Superior temporal gyrus (tissue), 1 donor: ENCODE measurements around the gene METTL22.

Experiments used
- DNase-seq: peaks from one replicate; pipeline ENCODE4 v3.0.0-alpha.2; 2016; ENCODE audit errors: extremely low spot score

Gene METTL22, protein sequence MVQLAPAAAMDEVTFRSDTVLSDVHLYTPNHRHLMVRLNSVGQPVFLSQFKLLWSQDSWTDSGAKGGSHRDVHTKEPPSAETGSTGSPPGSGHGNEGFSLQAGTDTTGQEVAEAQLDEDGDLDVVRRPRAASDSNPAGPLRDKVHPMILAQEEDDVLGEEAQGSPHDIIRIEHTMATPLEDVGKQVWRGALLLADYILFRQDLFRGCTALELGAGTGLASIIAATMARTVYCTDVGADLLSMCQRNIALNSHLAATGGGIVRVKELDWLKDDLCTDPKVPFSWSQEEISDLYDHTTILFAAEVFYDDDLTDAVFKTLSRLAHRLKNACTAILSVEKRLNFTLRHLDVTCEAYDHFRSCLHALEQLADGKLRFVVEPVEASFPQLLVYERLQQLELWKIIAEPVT

DNA sequence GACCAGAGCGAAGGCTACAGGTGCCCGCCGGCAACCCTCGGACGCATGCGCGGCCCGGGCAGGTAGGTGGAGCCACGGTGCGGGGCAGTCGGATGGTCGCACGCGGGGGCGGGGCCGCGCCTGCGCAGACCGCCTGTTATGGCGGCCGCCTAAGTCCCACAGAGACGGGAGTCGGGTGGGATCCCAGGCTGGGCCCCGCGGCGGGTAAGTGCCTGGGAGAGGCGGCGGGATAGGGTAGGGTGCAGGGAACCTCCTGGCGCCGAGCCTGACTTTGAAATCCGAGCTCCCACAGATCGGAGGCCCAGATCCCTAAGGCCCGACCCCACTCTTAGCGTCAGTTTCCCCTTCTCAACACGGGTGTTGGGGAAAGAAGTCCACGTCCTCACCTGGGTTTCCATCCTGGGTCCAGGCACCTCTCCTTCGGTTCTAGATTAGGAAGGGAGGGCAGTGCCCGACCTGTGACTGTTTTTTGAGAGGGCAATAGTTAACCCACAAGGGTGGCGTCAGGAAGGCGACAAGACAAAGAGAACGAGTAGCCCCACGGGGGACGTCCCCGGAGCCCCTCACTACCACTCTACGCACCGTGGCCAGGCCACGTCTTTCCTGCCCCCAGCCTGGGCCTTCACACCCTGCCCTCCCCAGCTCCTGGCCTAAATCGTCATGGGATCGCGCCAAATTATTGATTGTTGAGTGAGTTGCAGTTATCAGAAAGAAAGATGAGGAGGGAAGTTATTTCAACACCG, at the start of gene METTL22:
TSS of gene METTL22 (plus strand) at position 127 of the 743 bp plus-strand sequence. CDS start 3,968 bp downstream, outside the sequence.
- peak; percentile 88 for DNase-seq

- no peak for DNase-seq
Observed at GRCh38 chr16:8572063-8572918, 49.2 kb upstream of the METTL22 start.

DNA sequence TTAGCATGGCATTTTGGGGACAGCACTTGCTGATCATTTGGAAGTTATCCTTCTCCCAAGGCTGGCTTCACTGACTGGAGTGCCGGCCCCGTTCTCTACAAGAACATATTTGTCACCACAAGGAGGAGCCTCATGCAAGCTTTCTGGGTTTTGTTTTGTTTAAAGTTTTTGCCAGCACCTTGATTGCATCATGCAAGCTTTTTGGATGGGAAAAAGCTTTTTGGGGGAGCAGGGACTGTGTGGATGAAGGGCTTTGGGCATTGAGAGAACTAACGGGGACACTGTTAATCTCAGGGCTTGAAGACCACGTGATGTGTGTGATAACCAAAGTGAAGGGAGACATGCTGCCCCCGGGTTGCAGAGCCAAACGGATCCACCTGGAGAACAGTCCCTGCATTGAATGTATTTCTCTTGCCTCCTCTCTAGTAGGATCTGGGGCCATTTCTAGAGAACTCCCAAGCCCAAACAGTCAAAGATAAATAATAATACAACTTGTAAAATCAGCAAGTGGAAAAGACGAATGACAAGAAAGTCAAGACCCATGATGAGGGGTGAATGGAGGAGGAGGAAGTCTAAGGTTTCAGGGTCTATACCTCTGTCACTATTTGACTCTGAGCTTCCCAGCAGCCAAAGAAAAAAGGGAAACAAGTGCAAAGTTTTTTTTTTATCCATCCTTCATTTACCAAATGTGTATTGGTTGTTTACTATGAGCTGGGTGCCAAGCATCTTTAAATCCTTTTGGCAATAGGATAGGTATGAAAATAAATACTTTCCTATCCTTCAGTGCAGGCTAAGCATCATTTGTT, 48.4 kb upstream of the METTL22 start:
- peak; percentile 65 for DNase-seq

DNA sequence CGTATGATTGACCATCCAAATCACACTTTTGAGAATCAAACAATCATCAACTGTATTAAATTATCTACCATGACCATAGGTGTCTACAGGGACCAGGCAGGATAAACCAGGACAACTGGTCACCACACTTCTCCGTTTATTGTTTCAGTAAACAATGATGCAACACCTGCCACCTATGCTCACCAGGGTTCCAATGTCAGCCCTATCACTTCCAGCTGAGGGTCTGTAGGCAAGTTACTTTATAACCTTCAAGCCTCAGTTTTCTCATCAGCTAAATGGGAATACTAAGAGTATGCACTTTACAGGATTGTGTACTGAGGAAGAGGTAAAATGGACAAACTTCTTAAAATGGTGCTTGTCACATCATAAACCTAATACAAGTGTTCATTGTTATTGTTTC, 46.1 kb upstream of the METTL22 start:
- no peak for DNase-seq

DNA sequence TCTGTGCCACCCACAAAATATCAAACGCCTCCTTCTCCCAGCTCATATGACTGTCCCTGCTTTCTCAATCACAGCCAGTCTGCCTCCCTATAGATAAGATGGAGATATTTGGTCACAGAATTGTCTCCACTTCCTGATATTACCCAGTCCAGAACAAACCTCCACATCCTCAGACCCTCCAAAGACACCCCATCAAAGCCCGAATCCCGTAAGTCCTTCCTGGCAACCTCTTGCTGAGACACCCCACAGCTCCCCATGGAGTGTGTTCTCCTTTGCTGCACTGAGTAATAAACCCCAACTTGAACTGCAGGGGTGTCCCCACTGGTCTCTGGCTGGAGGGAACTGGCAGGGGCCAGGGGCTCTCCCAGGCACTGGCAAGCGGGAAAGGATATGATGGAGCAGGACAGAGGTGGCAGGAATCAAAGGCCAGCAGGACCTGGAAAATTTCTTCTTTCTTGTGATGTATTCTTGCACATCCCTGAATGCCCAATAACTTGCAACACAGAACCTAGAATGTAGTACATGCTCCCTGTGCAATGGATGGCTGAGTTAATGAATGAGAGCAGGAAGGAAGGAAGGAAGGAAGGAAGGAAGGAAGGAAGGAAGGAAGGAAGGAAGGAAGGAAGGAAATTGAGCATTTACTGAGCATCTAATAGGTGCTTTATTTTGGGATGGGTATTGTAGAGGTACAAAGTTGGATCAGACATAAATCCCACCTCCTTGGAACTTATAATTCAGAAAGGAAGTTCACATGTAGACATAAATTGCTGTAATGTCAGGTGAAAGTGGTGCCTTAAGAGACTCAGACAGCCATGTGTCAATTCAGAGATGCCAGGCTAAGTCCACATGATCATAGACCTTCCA, 45.1 kb upstream of the METTL22 start:
- no peak for DNase-seq

DNA sequence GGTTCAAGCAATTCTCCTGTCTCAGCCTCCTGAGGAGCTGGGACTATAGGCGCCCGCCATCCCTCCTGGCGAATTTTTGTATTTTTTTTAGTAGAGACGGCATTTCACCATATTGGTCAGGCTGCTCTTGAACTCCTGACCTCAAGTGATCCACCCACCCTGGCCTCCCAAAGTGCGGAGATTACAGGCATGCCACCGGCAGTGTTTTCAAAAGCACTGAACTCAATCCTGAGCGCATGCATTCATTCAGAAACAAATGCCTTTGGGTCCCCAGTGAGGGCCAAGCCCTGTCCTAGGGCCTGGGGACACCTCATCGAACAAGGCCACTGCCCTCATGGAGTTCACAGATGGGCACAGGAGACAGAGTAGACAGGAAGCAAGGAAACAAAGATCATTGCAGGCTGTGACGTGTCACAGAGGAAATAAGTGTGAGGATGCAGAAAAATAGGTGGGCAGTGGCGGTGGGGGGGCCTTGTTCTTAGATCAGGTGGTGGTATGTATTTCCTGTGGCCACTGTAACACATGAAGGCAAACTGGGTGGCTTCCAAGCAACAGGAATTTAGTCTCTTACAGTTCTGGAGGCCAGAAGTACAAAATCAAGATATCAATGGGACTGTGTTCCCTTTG, 43.7 kb upstream of the METTL22 start:
- DNase-seq: no peak

- DNase-seq: no peak
Observed at GRCh38 chr16:8579559-8579958, 41.9 kb upstream of the METTL22 start.

- peak; percentile 39 for DNase-seq
Observed at GRCh38 chr16:8581831-8582580, 39.5 kb upstream of the METTL22 start.

- no peak for DNase-seq
Observed at GRCh38 chr16:8583199-8583598, 38.3 kb upstream of the METTL22 start.

DNA sequence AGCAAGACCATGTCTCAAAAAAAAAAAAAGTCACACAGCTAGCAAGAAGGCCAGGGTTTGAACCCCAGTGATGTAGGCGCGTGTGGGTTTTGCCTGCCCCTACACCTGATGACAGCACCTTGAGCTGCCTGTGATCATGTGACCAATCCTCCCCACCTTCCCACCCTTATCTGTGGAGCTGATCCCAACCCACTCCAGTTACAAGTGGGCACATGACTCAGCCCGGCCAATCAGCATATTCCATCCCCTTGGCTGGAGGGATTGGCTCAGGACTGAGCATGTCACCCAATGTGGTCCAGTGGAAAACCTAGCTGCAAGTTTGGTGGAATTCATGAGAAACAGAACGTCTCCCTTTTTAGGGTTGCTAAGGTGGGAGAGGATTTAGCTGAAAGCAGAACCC, 37.8 kb upstream of the METTL22 start:
- no peak for DNase-seq

DNA sequence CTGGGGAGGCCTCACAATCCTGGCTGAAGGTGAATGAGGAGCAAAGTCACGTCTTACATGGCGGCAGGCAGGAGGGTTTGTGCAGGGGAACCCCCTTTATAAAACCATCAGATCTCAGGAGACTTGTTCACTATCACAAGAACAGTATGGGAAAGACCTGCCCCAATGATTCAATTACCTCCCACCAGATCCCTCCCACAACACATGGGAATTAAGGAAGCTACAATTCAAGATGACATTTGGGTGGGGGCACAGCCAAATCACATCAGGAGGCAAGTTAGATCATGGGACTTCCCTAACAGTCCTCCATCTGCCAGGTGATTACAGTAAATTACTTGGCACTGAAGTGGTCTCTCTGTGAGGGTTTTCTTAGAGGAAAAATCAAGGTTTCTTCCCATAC, 36.5 kb upstream of the METTL22 start:
- no peak for DNase-seq

DNA sequence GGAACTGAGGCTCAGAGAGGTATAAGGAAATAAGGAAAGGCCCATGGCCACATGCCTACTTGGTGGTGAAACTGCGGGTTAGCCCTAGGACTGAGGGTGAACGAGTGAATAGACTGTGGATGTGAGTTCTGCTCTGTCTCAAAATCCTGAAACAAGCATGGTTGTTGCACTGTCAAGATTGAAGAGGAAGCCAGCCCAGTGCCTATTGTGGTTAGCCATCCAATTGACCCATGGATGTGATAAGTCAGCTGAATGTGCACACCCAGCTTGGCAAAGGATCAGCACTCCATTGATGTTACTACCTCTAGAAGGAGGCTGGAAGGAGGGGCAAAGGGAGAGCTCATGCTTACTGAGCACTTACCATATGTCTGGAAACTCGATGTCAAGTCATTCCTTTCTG, 35.6 kb upstream of the METTL22 start:
- DNase-seq: no peak

DNA sequence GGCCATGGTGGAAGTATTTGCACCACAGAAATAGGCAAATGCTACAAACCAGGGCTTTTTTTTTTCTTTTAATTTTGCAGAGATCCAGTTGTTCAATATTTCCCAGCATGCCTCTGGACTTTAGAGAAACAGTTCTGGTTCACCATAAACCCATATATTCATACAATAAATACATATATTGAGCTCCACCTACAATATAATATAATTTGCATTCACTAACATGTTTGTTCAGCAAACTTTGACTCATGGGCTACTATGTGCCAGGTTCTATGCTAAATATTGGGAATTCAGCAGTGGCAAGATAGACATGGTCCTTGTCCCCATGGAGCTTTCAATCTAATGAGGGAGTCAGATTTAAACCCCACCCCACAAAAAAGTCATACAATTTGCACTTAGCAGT, 34.4 kb upstream of the METTL22 start:
- DNase-seq: no peak

- DNase-seq: no peak
Observed at GRCh38 chr16:8588682-8589056, 32.8 kb upstream of the METTL22 start.

- DNase-seq: no peak
Observed at GRCh38 chr16:8589057-8589899, 32.2 kb upstream of the METTL22 start.

DNA sequence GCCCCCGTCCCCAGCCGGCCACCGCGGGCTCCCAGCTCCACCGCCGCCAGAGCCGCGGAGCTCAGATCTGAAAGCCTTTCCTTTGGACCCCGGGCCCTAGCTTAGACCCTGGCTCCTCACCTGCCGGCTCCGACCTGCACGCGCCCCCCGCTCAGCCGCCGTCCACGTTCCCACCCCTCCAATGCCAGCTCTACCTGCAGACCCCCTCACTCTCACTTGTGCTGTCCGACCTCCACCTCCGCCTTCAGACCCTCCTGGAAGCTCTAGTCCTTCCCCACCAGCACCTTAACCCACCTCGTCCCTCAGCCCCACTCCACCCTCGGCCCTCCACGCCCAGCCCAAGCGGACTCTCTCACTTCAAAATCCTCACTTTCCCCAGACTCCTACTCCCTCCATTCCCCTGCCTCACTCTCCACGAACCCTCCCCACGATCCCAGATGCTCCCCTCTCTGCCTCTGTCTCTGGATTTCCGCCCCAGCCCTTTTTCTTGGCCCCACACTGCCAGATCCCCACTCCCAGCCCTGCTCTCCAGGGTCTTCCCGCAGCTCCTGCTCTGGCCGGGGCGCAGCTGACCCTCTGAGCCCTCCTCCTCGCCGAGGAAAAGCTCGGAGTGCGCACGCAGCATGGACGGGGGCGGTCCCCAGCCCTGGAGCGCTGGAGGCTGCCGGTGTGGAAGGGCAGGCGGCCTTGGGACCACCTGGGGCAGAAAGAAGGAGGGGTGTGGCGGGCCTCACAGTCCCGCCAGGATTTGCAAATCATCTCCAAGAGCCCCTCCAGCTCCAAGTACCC, 31.4 kb upstream of the METTL22 start, which contains the start of gene TMEM114:
TSS of gene TMEM114 (minus strand) at position 612 of the 789 bp plus-strand sequence. CDS start 673 bp downstream, outside the sequence.
- no peak for DNase-seq

- DNase-seq: no peak
Observed at GRCh38 chr16:8590811-8591210, 30.7 kb upstream of the METTL22 start.
